GM23338 (cell line): ENCODE measurements around the gene WDR17. TPM values are rescaled to one million over a fixed set of nuclear protein-coding genes. Genes with fewer than 3 reads are reported as not detected.

Experiments
- ATAC-seq: fragments of 200-7000 bp; cut with Tn5 transposase; 3 replicates; pipeline ENCODE4 v1.9.1; 2020
- DNase-seq: peaks from one replicate; pipeline ENCODE4 v3.0.0-alpha.2; 2015; ENCODE audit warnings: low spot score
- H2AFZ ChIP-seq: fragments of 200-600 bp; sonication (generic); 2 replicates; pipeline ENCODE4 v1.8.0; 2016; ENCODE audit warnings: antibody characterized with exemption, mild to moderate bottlenecking, moderate library complexity
- H3F3A ChIP-seq: fragments of 200-600 bp; sonication (generic); replicated peaks from 2 replicates; pipeline ENCODE4 v1.8.0; 2017; ENCODE audit warnings: antibody characterized with exemption, mixed run types, low read depth
- H3K27ac ChIP-seq: fragments of 200-600 bp; sonication (generic); 2 replicates; pipeline ENCODE4 v1.6.1; 2016; ENCODE audit warnings: low read depth
- H3K27me3 ChIP-seq: fragments of 200-600 bp; sonication (generic); 2 replicates; pipeline ENCODE4 v1.8.0; 2016; ENCODE audit warnings: mild to moderate bottlenecking, mixed run types, moderate library complexity; ENCODE audit not compliant: insufficient read depth
- H3K36me3 ChIP-seq: fragments of 200-600 bp; sonication (generic); 2 replicates; pipeline ENCODE4 v1.8.0; 2016; ENCODE audit warnings: mild to moderate bottlenecking; ENCODE audit not compliant: insufficient read depth
- H3K4me1 ChIP-seq: fragments of 200-600 bp; sonication (generic); 2 replicates; pipeline ENCODE4 v1.8.0; 2016; ENCODE audit warnings: mild to moderate bottlenecking, moderate library complexity; ENCODE audit not compliant: insufficient read depth
- H3K4me2 ChIP-seq: fragments of 200-600 bp; sonication (generic); 2 replicates; pipeline ENCODE4 v1.7.1; 2017; ENCODE audit warnings: mixed run types
- H3K4me3 ChIP-seq: fragments of 200-600 bp; sonication (generic); 2 replicates; pipeline ENCODE4 v1.6.1; 2016; ENCODE audit warnings: mixed run types
- H3K79me2 ChIP-seq: fragments of 200-600 bp; sonication (generic); replicated peaks from 2 replicates; pipeline ENCODE4 v1.8.0; 2017; ENCODE audit warnings: mild to moderate bottlenecking; ENCODE audit not compliant: insufficient read depth
- H3K9me2 ChIP-seq: fragments of 200-600 bp; sonication (generic); 2 replicates; pipeline ENCODE4 v1.8.0; 2017; ENCODE audit not compliant: insufficient read depth
- H4K20me1 ChIP-seq: fragments of 200-600 bp; sonication (generic); replicated peaks from 2 replicates; pipeline ENCODE4 v1.8.0; 2017; ENCODE audit warnings: mild to moderate bottlenecking; ENCODE audit not compliant: insufficient read depth
- H3K27ac Mint-ChIP-seq: 2 replicates; pipeline ENCODE4 v1.8.0; 2020; ENCODE audit warnings: inconsistent platforms, mild to moderate bottlenecking, moderate library complexity, mixed read lengths
- H3K27me3 Mint-ChIP-seq: 3 replicates; pipeline ENCODE4 v1.8.0; 2022; ENCODE audit warnings: low read depth, mild to moderate bottlenecking, moderate library complexity, mixed read lengths, inconsistent platforms; ENCODE audit not compliant: insufficient read depth, poor library complexity
- H3K36me3 Mint-ChIP-seq: 3 replicates; pipeline ENCODE4 v1.8.0; 2021; ENCODE audit warnings: low read depth, mild to moderate bottlenecking, inconsistent platforms, moderate library complexity, mixed read lengths
- H3K4me1 Mint-ChIP-seq: 3 replicates; pipeline ENCODE4 v1.8.0; 2020; ENCODE audit warnings: mild to moderate bottlenecking, inconsistent platforms, mixed read lengths
- H3K4me3 Mint-ChIP-seq: 3 replicates; pipeline ENCODE4 v1.8.0; 2021; ENCODE audit warnings: moderate library complexity, mild to moderate bottlenecking, inconsistent platforms, mixed read lengths
- H3K9me3 Mint-ChIP-seq: 3 replicates; pipeline ENCODE4 v1.8.0; 2020; ENCODE audit warnings: moderate library complexity, mild to moderate bottlenecking, inconsistent platforms, mixed read lengths
- CREB1 ChIP-seq: fragments of 250-450 bp; sonication (Bioruptor Pico); IDR thresholded peaks from 2 replicates; pipeline ENCODE4 v1.5.0; 2020; ENCODE audit warnings: low read depth, mild to moderate bottlenecking, moderate library complexity
- EZH2 ChIP-seq: fragments of 200-600 bp; sonication (generic); IDR thresholded peaks from one replicate; pipeline ENCODE4 v1.8.0; 2017; ENCODE audit warnings: antibody characterized with exemption, mild to moderate bottlenecking, low read depth; ENCODE audit not compliant: unreplicated experiment
- EZH2phosphoT487 ChIP-seq: fragments of 200-600 bp; sonication (generic); IDR thresholded peaks from one replicate; pipeline ENCODE4 v1.8.1; 2018; ENCODE audit warnings: antibody characterized with exemption; ENCODE audit not compliant: unreplicated experiment
- JUNB ChIP-seq: IDR thresholded peaks from one replicate; pipeline ENCODE4 v1.6.1; 2016; ENCODE audit warnings: antibody characterized with exemption; ENCODE audit not compliant: unreplicated experiment
- NANOG ChIP-seq: IDR thresholded peaks from 2 replicates; pipeline ENCODE4 v1.6.1; 2016; ENCODE audit warnings: antibody characterized with exemption, borderline replicate concordance
- POLR2AphosphoS5 ChIP-seq: IDR thresholded peaks from 2 replicates; pipeline ENCODE4 v1.6.1; 2016; ENCODE audit warnings: antibody characterized with exemption, low read depth
- REST ChIP-seq: IDR thresholded peaks from one replicate; pipeline ENCODE4 v1.6.1; 2018; ENCODE audit warnings: antibody characterized with exemption; ENCODE audit not compliant: unreplicated experiment
- STAT1 ChIP-seq: IDR thresholded peaks from one replicate; pipeline ENCODE4 v1.6.1; 2016; ENCODE audit warnings: antibody characterized with exemption; ENCODE audit not compliant: unreplicated experiment
- ZNF114 ChIP-seq: fragments of 250-450 bp; sonication (Bioruptor Pico); IDR thresholded peaks from 2 replicates; pipeline ENCODE4 v1.5.0; 2020; ENCODE audit warnings: mild to moderate bottlenecking, moderate library complexity
- ZNF331 ChIP-seq: fragments of 250-450 bp; sonication (Bioruptor Pico); IDR thresholded peaks from 2 replicates; pipeline ENCODE4 v1.5.0; 2020; ENCODE audit warnings: low read depth, mild to moderate bottlenecking, moderate library complexity
- polyA plus RNA-seq: library from polyadenylated mRNA; unstranded; fragments of >200 nt; fragmentation: Nextera tagmentation; extraction: Ambion mirVana; gene quantifications from 2 replicates; pipeline ENCODE4 v1.2.1, GENCODE V29; 2016
- total RNA-seq: library from RNA; depleted of rRNA; stranded (reverse); fragments of >200 nt; shearing (Covaris generic); gene quantifications from 2 replicates; pipeline ENCODE4 v1.2.3, GENCODE V29; 2014
- TF ChIP-seq, protein P1 (sequence below): fragments of 250-450 bp; sonication (Bioruptor Pico); IDR thresholded peaks from 2 replicates; pipeline ENCODE4 v1.5.0; 2020; ENCODE audit warnings: mild to moderate bottlenecking, moderate library complexity
- TF ChIP-seq, protein P2 (sequence below): IDR thresholded peaks from 2 replicates; pipeline ENCODE4 v1.6.1; 2016; ENCODE audit warnings: antibody characterized with exemption
- TF ChIP-seq, protein P3 (sequence below), 2 experiments: fragments of 200-600 bp in 1 of 2; sonication (generic) in 1 of 2; conservative IDR thresholded peaks; 2 replicates each; pipeline versions ENCODE4 v1.5.1 to v1.6.1; 2016 to 2017; ENCODE audit warnings: antibody characterized with exemption in 2 of 2, low read depth in 2 of 2, mild to moderate bottlenecking in 2 of 2, moderate library complexity in 1 of 2

WDR17 gene
- total and polyA plus RNA-seq, 2 experiments from 2014 or later: 1.9 to 4.3 TPM

DNA sequence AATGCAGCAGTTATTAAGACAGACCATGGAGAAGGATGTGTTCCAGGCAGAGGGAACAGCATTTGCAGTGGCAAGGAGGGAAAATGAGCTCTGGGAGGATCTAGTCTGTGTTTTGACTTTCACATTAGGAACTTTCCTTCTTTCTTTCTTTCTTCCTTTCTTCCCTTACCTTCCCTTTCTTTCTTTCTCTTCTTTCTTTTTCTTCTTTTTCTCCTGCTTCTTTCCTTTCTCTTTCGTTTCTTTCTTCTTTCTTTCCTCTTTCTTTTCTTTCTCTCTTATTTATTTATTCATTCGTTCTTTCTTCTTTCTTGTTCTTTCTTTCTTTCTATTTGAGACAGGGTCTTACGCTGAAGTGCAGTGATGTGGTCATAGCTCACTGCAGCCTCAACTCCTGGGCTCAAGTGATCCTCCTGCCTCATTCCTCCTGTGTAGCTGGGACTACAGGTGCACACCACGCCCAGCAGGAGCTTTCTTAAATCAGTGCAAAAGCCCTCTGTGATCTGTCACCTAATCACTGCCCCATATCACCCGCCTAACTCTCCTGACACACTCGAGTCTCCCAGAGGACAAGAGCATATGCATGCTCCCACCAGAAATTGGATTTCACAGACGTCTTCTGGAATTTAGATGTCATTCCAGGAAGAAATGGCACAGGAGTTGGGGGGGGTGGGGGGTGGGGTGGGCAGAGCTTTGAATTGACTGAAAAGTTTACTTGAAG, 145.1 kb downstream of the WDR17 start:
- H2AFZ ChIP-seq: no peak overlapping the region
- no peaks in the 10 kb centered on the region for H3K79me2 ChIP-seq
- ATAC-seq: no peak
- Mint-ChIP-seq H3K9me3 (peaks cover 4% of the 10 kb centered on the region; the same call in 2 of the 3 replicates), H3K27ac (no peak overlapping the region), H3K27me3 (no peaks in the 10 kb centered on the region), H3K36me3 (no peaks in the 10 kb centered on the region), H3K4me1 (peaks cover 4% of the 10 kb centered on the region; the same call in 2 of the 3 replicates), H3K4me3 (no peak overlapping the region)
- H3K36me3 ChIP-seq: no peaks in the 10 kb centered on the region
- H3K27me3 ChIP-seq: no peaks in the 10 kb centered on the region
- no peak overlapping the region for H3K4me3 ChIP-seq
- H3K27ac ChIP-seq: no peak overlapping the region
- no peak overlapping the region for H3K4me2 ChIP-seq
- TF ChIP-seq, protein P1, sequence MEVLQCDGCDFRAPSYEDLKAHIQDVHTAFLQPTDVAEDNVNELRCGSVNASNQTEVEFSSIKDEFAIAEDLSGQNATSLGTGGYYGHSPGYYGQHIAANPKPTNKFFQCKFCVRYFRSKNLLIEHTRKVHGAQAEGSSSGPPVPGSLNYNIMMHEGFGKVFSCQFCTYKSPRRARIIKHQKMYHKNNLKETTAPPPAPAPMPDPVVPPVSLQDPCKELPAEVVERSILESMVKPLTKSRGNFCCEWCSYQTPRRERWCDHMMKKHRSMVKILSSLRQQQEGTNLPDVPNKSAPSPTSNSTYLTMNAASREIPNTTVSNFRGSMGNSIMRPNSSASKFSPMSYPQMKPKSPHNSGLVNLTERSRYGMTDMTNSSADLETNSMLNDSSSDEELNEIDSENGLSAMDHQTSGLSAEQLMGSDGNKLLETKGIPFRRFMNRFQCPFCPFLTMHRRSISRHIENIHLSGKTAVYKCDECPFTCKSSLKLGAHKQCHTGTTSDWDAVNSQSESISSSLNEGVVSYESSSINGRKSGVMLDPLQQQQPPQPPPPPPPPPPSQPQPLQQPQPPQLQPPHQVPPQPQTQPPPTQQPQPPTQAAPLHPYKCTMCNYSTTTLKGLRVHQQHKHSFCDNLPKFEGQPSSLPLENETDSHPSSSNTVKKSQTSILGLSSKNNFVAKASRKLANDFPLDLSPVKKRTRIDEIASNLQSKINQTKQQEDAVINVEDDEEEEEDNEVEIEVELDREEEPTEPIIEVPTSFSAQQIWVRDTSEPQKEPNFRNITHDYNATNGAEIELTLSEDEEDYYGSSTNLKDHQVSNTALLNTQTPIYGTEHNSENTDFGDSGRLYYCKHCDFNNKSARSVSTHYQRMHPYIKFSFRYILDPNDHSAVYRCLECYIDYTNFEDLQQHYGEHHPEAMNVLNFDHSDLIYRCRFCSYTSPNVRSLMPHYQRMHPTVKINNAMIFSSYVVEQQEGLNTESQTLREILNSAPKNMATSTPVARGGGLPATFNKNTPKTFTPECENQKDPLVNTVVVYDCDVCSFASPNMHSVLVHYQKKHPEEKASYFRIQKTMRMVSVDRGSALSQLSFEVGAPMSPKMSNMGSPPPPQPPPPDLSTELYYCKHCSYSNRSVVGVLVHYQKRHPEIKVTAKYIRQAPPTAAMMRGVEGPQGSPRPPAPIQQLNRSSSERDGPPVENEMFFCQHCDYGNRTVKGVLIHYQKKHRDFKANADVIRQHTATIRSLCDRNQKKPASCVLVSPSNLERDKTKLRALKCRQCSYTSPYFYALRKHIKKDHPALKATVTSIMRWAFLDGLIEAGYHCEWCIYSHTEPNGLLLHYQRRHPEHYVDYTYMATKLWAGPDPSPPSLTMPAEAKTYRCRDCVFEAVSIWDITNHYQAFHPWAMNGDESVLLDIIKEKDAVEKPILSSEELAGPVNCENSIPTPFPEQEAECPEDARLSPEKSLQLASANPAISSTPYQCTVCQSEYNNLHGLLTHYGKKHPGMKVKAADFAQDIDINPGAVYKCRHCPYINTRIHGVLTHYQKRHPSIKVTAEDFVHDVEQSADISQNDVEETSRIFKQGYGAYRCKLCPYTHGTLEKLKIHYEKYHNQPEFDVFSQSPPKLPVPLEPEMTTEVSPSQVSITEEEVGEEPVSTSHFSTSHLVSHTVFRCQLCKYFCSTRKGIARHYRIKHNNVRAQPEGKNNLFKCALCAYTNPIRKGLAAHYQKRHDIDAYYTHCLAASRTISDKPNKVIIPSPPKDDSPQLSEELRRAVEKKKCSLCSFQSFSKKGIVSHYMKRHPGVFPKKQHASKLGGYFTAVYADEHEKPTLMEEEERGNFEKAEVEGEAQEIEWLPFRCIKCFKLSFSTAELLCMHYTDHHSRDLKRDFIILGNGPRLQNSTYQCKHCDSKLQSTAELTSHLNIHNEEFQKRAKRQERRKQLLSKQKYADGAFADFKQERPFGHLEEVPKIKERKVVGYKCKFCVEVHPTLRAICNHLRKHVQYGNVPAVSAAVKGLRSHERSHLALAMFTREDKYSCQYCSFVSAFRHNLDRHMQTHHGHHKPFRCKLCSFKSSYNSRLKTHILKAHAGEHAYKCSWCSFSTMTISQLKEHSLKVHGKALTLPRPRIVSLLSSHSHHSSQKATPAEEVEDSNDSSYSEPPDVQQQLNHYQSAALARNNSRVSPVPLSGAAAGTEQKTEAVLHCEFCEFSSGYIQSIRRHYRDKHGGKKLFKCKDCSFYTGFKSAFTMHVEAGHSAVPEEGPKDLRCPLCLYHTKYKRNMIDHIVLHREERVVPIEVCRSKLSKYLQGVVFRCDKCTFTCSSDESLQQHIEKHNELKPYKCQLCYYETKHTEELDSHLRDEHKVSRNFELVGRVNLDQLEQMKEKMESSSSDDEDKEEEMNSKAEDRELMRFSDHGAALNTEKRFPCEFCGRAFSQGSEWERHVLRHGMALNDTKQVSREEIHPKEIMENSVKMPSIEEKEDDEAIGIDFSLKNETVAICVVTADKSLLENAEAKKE (CRISPR knock-in tag): no peak
- TF ChIP-seq, protein P2, sequence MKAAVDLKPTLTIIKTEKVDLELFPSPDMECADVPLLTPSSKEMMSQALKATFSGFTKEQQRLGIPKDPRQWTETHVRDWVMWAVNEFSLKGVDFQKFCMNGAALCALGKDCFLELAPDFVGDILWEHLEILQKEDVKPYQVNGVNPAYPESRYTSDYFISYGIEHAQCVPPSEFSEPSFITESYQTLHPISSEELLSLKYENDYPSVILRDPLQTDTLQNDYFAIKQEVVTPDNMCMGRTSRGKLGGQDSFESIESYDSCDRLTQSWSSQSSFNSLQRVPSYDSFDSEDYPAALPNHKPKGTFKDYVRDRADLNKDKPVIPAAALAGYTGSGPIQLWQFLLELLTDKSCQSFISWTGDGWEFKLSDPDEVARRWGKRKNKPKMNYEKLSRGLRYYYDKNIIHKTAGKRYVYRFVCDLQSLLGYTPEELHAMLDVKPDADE: no peak
- TF ChIP-seq EZH2phosphoT487: no peak
- TF ChIP-seq, protein P3, sequence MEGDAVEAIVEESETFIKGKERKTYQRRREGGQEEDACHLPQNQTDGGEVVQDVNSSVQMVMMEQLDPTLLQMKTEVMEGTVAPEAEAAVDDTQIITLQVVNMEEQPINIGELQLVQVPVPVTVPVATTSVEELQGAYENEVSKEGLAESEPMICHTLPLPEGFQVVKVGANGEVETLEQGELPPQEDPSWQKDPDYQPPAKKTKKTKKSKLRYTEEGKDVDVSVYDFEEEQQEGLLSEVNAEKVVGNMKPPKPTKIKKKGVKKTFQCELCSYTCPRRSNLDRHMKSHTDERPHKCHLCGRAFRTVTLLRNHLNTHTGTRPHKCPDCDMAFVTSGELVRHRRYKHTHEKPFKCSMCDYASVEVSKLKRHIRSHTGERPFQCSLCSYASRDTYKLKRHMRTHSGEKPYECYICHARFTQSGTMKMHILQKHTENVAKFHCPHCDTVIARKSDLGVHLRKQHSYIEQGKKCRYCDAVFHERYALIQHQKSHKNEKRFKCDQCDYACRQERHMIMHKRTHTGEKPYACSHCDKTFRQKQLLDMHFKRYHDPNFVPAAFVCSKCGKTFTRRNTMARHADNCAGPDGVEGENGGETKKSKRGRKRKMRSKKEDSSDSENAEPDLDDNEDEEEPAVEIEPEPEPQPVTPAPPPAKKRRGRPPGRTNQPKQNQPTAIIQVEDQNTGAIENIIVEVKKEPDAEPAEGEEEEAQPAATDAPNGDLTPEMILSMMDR (conservative IDR thresholded peaks at IDR 0.05; ENCODE audit: low read depth in 2 of 2): no peak
- no peak for TF ChIP-seq CREB1 (CRISPR knock-in tag)
- TF ChIP-seq JUNB: no peak
- no peak for TF ChIP-seq STAT1
- no peak for TF ChIP-seq ZNF114 (CRISPR knock-in tag)
- TF ChIP-seq POLR2AphosphoS5: no peak
- TF ChIP-seq ZNF331 (CRISPR knock-in tag): no peak
- TF ChIP-seq EZH2: no peak
- no peak for TF ChIP-seq NANOG
- TF ChIP-seq REST: no peak
- H3K4me1 ChIP-seq: no peaks in the 10 kb centered on the region
- no peaks in the 10 kb centered on the region for H3F3A ChIP-seq
- no peaks in the 10 kb centered on the region for H4K20me1 ChIP-seq
- no peaks in the 10 kb centered on the region; the same call in 1 of the 2 replicates for H3K9me2 ChIP-seq
- DNase-seq: no peak
